HUES48 (cell line): ENCODE results near the gene CRY2.

Experiments used
- H3K27ac ChIP-seq: one replicate; pipeline ENCODE4 v1.7.0; 2013; ENCODE audit warnings: low read depth, low read length, inconsistent platforms
- H3K27me3 ChIP-seq: 2 replicates; pipeline ENCODE4 v1.6.1; 2013; ENCODE audit warnings: mild to moderate bottlenecking, low read length; ENCODE audit not compliant: control insufficient read depth, insufficient read depth
- H3K36me3 ChIP-seq: 2 replicates; pipeline ENCODE4 v1.6.1; 2013; ENCODE audit warnings: low read length; ENCODE audit not compliant: control insufficient read depth, insufficient read depth
- H3K4me1 ChIP-seq: 2 replicates; pipeline ENCODE4 v1.6.1; 2013; ENCODE audit warnings: mild to moderate bottlenecking, low read length; ENCODE audit not compliant: control insufficient read depth, insufficient read depth
- H3K4me3 ChIP-seq: 2 replicates; pipeline ENCODE4 v1.5.1; 2013; ENCODE audit warnings: mild to moderate bottlenecking, low read depth, low read length
- H3K9ac ChIP-seq: 2 replicates; pipeline ENCODE4 v1.6.1; 2013; ENCODE audit warnings: mild to moderate bottlenecking, low read depth, low read length, moderate library complexity
- H3K9me3 ChIP-seq: 2 replicates; pipeline ENCODE4 v1.6.1; 2013; ENCODE audit warnings: low read length; ENCODE audit not compliant: control insufficient read depth, insufficient read depth

Gene CRY2

DNA sequence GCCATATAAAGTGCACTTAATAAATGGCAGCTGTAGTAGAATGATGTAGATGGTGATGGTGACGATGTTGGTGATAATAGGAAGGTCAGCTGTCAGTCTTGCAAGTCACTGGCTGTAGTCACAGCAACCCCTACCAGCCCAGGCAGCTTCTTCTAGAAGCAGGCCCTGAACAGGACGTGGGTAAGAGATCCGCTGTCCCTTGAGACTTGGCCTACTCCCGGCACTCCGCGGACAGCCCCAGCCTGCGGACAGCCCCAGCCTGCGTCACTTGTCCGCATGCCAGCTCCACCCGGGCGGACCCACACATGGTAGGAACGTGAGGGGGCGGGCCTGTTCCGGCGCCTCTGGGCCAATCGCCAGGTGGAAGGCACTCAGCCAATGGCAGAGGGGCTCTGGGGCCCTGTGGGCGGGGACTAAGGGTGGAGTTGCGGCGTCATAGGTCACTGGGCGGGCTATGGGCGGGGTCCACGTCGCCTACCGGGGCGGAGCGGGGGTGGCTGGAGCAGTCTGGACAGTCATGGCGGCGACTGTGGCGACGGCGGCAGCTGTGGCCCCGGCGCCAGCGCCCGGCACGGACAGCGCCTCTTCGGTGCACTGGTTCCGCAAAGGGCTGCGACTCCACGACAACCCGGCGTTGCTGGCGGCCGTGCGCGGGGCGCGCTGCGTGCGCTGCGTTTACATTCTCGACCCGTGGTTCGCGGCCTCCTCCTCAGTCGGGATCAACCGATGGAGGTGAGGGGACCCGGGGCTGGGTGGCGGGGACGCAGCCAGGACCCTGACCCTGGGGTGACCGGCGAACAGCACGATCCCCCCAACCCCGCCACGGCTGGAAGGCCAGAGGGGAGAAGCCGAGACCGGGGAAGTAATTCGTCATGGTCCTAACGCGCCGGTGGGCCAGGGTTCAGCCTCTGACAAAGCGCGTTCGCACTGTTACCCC, at the start of gene CRY2:
CRY2 (plus strand) TSS at position 502 of the 937 bp plus-strand sequence; CDS start at position 518, 16 bp downstream.
- H3K4me1 ChIP-seq: peaks cover 13% of the 10 kb centered on the region
- H3K9ac ChIP-seq: peak within 1 kb of the TSS; percentile 72
- no peaks in the 10 kb centered on the region for H3K9me3 ChIP-seq
- peak within 1 kb of the TSS; percentile 68 for H3K27ac ChIP-seq
- no peaks in the 10 kb centered on the region for H3K36me3 ChIP-seq
- peaks cover 21% of the 10 kb centered on the region for H3K27me3 ChIP-seq
- H3K4me3 ChIP-seq: peak within 1 kb of the TSS; percentile 97

DNA sequence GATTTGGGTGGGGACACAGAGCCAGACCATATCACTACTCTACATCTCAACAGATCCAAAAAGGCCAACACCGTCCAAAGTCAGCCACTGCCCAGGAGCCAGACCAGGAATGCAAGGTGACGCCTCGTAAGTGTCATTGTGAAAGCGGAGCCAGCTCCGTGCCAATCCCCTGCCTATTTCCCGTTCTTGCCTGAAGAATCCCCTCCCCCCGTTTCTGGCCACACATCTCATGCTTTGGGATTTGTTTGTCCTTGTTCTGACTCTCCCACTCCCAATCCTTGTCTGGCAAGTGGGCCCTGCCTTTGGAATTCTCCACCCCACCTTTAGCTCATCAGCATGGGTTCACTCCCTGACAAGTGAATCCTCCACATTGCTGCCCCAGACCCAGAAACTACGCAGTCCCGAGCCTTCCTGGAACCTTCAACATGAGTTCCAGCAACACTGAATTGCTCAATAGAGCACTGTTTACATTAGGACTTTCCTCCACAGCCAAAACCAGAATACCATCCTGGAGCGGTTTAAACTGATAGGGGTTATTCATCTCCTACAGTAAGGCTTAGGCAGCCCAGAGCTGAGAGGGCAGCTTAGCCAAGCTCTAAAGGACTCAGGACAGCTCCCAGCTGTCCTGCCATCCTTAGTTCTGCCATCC, 48.4 kb upstream of the CRY2 start:
- no peaks in the 10 kb centered on the region for H3K9me3 ChIP-seq
- no peaks in the 10 kb centered on the region for H3K36me3 ChIP-seq
- no peak overlapping the region for H3K4me3 ChIP-seq
- no peak overlapping the region for H3K9ac ChIP-seq
- H3K27me3 ChIP-seq: peaks cover 19% of the 10 kb centered on the region
- H3K27ac ChIP-seq: no peak overlapping the region
- H3K4me1 ChIP-seq: no peaks in the 10 kb centered on the region

GRCh38 chr11:45799562-45799961, 47.7 kb upstream of the CRY2 start:
- H3K27me3 ChIP-seq: peaks cover 20% of the 10 kb centered on the region
- no peaks in the 10 kb centered on the region for H3K4me1 ChIP-seq

DNA sequence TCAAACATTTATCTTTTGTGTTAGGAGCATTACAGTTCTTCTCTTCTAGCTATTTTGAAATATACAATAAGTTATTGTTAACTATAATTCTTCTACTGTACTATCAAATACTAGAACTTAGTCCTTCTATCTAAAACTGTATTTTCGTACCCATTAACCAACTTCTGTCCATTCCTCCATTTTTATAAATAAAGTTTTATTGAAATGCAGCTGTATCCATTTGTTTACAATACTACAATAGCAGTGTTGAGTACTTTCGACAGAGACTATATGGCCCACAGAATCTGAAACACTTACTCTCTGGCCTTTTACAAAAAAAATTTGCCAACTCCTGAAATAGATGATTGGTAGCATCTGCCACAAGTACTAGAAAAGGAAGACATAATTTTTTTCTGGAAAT, 47.0 kb upstream of the CRY2 start:
- Histone ChIP-seq H3K4me1 (no peaks in the 10 kb centered on the region), H3K36me3 (no peaks in the 10 kb centered on the region), H3K27ac (no peak overlapping the region), H3K4me3 (no peak overlapping the region), H3K9ac (no peak overlapping the region), H3K27me3 (peaks cover 20% of the 10 kb centered on the region), H3K9me3 (no peaks in the 10 kb centered on the region)

More at GRCh38 chr11:45799562-45799961, 47.7 kb upstream of the CRY2 start:
- Histone ChIP-seq H3K9ac (no peak overlapping the region), H3K36me3 (no peaks in the 10 kb centered on the region), H3K4me3 (no peak overlapping the region), H3K27ac (no peak overlapping the region), H3K9me3 (no peaks in the 10 kb centered on the region)

DNA sequence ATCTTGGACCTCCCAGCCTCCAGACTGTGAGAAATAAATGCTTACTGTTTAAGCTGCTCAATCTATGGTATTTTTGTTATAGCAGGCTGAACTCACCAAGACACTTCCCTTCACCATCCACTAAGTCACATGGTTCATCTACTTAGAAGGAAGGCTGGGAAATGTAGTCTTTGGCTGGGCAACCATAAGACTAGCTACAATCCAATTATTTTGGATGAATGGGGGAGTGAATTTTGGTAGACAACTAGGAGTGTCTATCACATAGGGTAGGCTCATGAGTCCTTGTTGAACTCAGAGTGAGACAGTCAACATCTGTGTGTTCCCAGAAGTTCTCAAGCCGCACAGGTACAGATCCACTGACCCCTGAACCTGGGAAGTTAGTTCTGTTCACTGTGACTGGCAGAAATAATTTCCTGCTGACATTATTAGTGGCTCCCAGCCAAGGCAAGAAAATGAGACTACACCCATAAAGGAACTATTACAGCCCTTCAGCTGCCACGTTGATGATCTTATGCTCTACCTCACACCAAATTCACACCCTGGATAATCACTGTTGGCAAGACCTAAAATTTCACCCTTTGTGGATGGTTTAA, 45.5 kb upstream of the CRY2 start:
- H3K36me3 ChIP-seq: no peaks in the 10 kb centered on the region
- H3K27me3 ChIP-seq: peaks cover 20% of the 10 kb centered on the region
- H3K4me1 ChIP-seq: peaks cover 7% of the 10 kb centered on the region; the same call in 1 of the 2 replicates
- H3K9ac ChIP-seq: no peak overlapping the region
- H3K27ac ChIP-seq: no peak overlapping the region
- no peak overlapping the region for H3K4me3 ChIP-seq
- H3K9me3 ChIP-seq: no peaks in the 10 kb centered on the region

GRCh38 chr11:45802531-45803317, 44.6 kb upstream of the CRY2 start:
- Histone ChIP-seq H3K27ac (no peak overlapping the region), H3K9me3 (no peaks in the 10 kb centered on the region), H3K4me3 (no peak overlapping the region), H3K27me3 (peaks cover 20% of the 10 kb centered on the region), H3K9ac (no peak overlapping the region), H3K36me3 (no peaks in the 10 kb centered on the region), H3K4me1 (peaks cover 7% of the 10 kb centered on the region; the same call in 1 of the 2 replicates)

- Histone ChIP-seq H3K27me3 (peaks cover 20% of the 10 kb centered on the region), H3K36me3 (no peaks in the 10 kb centered on the region; the same call in 1 of the 2 replicates), H3K4me3 (peak overlapping the region; percentile 94), H3K4me1 (peaks cover 7% of the 10 kb centered on the region; the same call in 1 of the 2 replicates), H3K27ac (no peak overlapping the region), H3K9me3 (no peaks in the 10 kb centered on the region), H3K9ac (no peak overlapping the region)
Observed at GRCh38 chr11:45803971-45804760, 43.1 kb upstream of the CRY2 start.

DNA sequence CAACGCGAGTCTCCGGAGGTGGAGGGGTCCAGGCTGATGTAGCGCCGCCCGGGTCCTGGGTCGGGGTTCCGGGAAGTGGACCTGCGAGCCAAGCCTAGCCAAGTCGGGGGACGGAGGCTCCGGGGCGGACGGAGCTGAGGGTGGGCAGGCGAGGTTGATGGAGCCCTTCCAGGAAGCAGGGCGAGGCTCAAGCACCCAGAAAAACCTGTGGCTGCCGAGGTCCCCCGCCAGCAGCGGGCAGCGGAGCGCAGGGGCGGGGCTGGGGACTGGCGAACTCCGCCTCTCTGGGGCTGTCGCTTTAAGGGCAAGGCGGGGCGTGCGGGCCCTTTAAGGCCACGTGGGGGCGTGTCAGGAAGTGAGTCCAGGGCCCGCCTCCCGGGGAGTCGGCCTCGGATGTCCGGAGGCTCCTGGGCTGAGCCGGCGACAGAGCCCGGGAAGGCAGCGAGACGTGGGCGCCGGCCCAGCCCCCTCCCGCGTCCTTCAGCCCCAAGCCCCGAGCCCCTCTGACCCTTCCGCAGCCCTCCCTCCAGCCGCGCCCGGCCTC, 42.4 kb upstream of the CRY2 start, which contains the start of gene SLC35C1:
SLC35C1 (plus strand) TSS at position 389 of the 544 bp plus-strand sequence. CDS start 653 bp downstream, outside the sequence.
- Histone ChIP-seq H3K9me3 (no peaks in the 10 kb centered on the region), H3K36me3 (no peaks in the 10 kb centered on the region; the same call in 1 of the 2 replicates), H3K9ac (peak within 1 kb of the TSS; percentile 64; the same call in 1 of the 2 replicates), H3K27ac (peak within 1 kb of the TSS; percentile 44), H3K4me1 (peaks cover 7% of the 10 kb centered on the region; the same call in 1 of the 2 replicates), H3K4me3 (peak within 1 kb of the TSS; percentile 94), H3K27me3 (peaks cover 20% of the 10 kb centered on the region)

- Histone ChIP-seq H3K9ac (peak overlapping the region; percentile 64; the same call in 1 of the 2 replicates), H3K4me3 (peak overlapping the region; percentile 94), H3K4me1 (peaks cover 7% of the 10 kb centered on the region; the same call in 1 of the 2 replicates), H3K9me3 (no peaks in the 10 kb centered on the region), H3K36me3 (no peaks in the 10 kb centered on the region; the same call in 1 of the 2 replicates), H3K27me3 (peaks cover 20% of the 10 kb centered on the region), H3K27ac (peak overlapping the region; percentile 44)
Observed at GRCh38 chr11:45805305-45806071, 41.8 kb upstream of the CRY2 start.
